IMR-90 (cell line): ENCODE results near the gene STX16. TPM values are rescaled to one million over a fixed set of nuclear protein-coding genes. Genes with fewer than 3 reads are reported as not detected.

Source experiments
- ATAC-seq: fragments of 200-7000 bp; cut with Tn5 transposase; 2 replicates; pipeline ENCODE4 v1.9.1; 2020; ENCODE audit warnings: low read depth, mild to moderate bottlenecking, moderate library complexity
- BruUV-seq: library from RNA; stranded (reverse); fragments of 400-500 nt; replicated peaks from 2 replicates; lab custom pipeline; 2021; lab: Mats Ljungman, UMichigan
- CTCF ChIA-PET: fragments of 300-600 bp; formaldehyde crosslinking; extraction: SDS; loops from one replicate; lab custom pipeline; 2021; ENCODE audit warnings: antibody characterized with exemption; lab: Yijun Ruan, JAX
- POLR2A ChIA-PET: fragments of 300-600 bp; sonication (Branson Sonifier 250); formaldehyde crosslinking; loops from one replicate; lab custom pipeline; 2022; ENCODE audit warnings: antibody characterized with exemption; ENCODE audit not compliant: unreplicated experiment; lab: Charles Lee
- DNase-seq: peaks from one replicate; pipeline ENCODE4 v3.0.0; 2013
- H2AFZ ChIP-seq: replicated peaks from 2 replicates; pipeline ENCODE3; 2013; ENCODE audit warnings: low read length, mild to moderate bottlenecking; ENCODE audit not compliant: poor library complexity
- H2AK5ac ChIP-seq: 2 replicates; pipeline ENCODE4 v1.6.1; 2013; ENCODE audit warnings: low read depth, low read length, inconsistent platforms
- H2AK9ac ChIP-seq: replicated peaks from 2 replicates; pipeline ENCODE3; 2013; ENCODE audit warnings: mild to moderate bottlenecking, low read depth, low read length, moderate library complexity; ENCODE audit not compliant: poor library complexity
- H2BK120ac ChIP-seq: 2 replicates; pipeline ENCODE4 v1.6.1; 2013; ENCODE audit warnings: low read depth, low read length, inconsistent platforms
- H2BK15ac ChIP-seq: 3 replicates; pipeline ENCODE4 v1.6.1; 2013; ENCODE audit warnings: low read depth, low read length, inconsistent platforms
- H2BK20ac ChIP-seq: 2 replicates; pipeline ENCODE4 v1.6.1; 2013; ENCODE audit warnings: low read depth, mild to moderate bottlenecking, inconsistent platforms, low read length, moderate library complexity
- H2BK5ac ChIP-seq: 2 replicates; pipeline ENCODE4 v1.6.1; 2013; ENCODE audit warnings: mild to moderate bottlenecking, low read depth, low read length, inconsistent platforms; ENCODE audit not compliant: poor library complexity, severe bottlenecking
- H3K14ac ChIP-seq: replicated peaks from 2 replicates; pipeline ENCODE4 v1.6.1; 2013; ENCODE audit warnings: low read depth, low read length, inconsistent platforms
- H3K18ac ChIP-seq: 2 replicates; pipeline ENCODE4 v1.6.1; 2013; ENCODE audit warnings: low read depth, low read length, control low read depth
- H3K23ac ChIP-seq: 2 replicates; pipeline ENCODE4 v1.6.1; 2013; ENCODE audit warnings: low read depth, low read length, inconsistent platforms
- H3K27ac ChIP-seq: 2 replicates; pipeline ENCODE4 v1.5.1; 2013; ENCODE audit warnings: mild to moderate bottlenecking, control low read depth, low read length; ENCODE audit not compliant: insufficient read depth
- H3K27me3 ChIP-seq: 2 replicates; pipeline ENCODE4 v1.6.1; 2013; ENCODE audit warnings: low read length; ENCODE audit not compliant: control insufficient read depth, insufficient read depth
- H3K36me3 ChIP-seq: 2 replicates; pipeline ENCODE4 v1.6.1; 2013; ENCODE audit warnings: low read length, mixed read lengths; ENCODE audit not compliant: control insufficient read depth, insufficient read depth
- H3K4ac ChIP-seq: 2 replicates; pipeline ENCODE4 v1.6.1; 2013; ENCODE audit warnings: low read depth, low read length, inconsistent platforms
- H3K4me1 ChIP-seq: 2 replicates; pipeline ENCODE4 v1.6.1; 2013; ENCODE audit warnings: low read length, mixed read lengths; ENCODE audit not compliant: control insufficient read depth, insufficient read depth
- H3K4me2 ChIP-seq: 2 replicates; pipeline ENCODE4 v1.6.1; 2013; ENCODE audit warnings: low read depth, mild to moderate bottlenecking, control low read depth, low read length, moderate library complexity
- H3K4me3 ChIP-seq: 2 replicates; pipeline ENCODE4 v1.5.1; 2013; ENCODE audit warnings: low read depth, mild to moderate bottlenecking, control low read depth, low read length, moderate library complexity; ENCODE audit not compliant: insufficient read depth
- H3K56ac ChIP-seq: 2 replicates; pipeline ENCODE4 v1.6.1; 2013; ENCODE audit warnings: low read length, inconsistent platforms; ENCODE audit not compliant: insufficient read depth; ENCODE audit errors: extremely low read depth
- H3K79me1 ChIP-seq, 2 experiments: 2 replicates each; pipeline ENCODE4 v1.6.1; 2013; ENCODE audit warnings: low read length in 2 of 2, inconsistent platforms in 1 of 2, low read depth in 1 of 2
- H3K9ac ChIP-seq: 2 replicates; pipeline ENCODE4 v1.6.1; 2013; ENCODE audit warnings: low read depth, low read length, control low read depth
- H3K9me1 ChIP-seq: 2 replicates; pipeline ENCODE4 v1.6.1; 2013; ENCODE audit warnings: low read length, inconsistent platforms; ENCODE audit not compliant: insufficient read depth
- H3K9me3 ChIP-seq: 2 replicates; pipeline ENCODE4 v1.6.1; 2013; ENCODE audit warnings: low read length; ENCODE audit not compliant: control insufficient read depth, insufficient read depth
- H4K20me1 ChIP-seq: 2 replicates; pipeline ENCODE4 v1.6.1; 2013; ENCODE audit warnings: low read length, inconsistent platforms; ENCODE audit not compliant: insufficient read depth
- H4K5ac ChIP-seq: 2 replicates; pipeline ENCODE4 v1.6.1; 2013; ENCODE audit warnings: mild to moderate bottlenecking, low read depth, low read length, control low read depth
- H4K8ac ChIP-seq, 2 experiments: 2 replicates each; pipeline ENCODE4 v1.6.1; 2013; ENCODE audit warnings: low read depth in 2 of 2, low read length in 2 of 2, control low read depth in 1 of 2, inconsistent platforms in 1 of 2
- H4K91ac ChIP-seq: 2 replicates; pipeline ENCODE4 v1.6.1; 2013; ENCODE audit warnings: low read depth, low read length, inconsistent platforms; ENCODE audit not compliant: insufficient read depth
- BHLHE40 ChIP-seq: fragments of 150-350 bp; IDR thresholded peaks from 2 replicates; pipeline ENCODE4 v1.6.1; 2016; ENCODE audit warnings: mild to moderate bottlenecking, low read depth, low read length
- CEBPB ChIP-seq: IDR thresholded peaks from 2 replicates; pipeline ENCODE4 v1.6.1; 2012; ENCODE audit warnings: low read depth, low read length, improper control_type of control experiment
- MAFK ChIP-seq: IDR thresholded peaks from 2 replicates; pipeline ENCODE4 v1.6.1; 2012; ENCODE audit warnings: low read depth, low read length, improper control_type of control experiment
- MXI1 ChIP-seq: IDR thresholded peaks from 2 replicates; pipeline ENCODE4 v1.6.1; 2012; ENCODE audit warnings: low read depth, mild to moderate bottlenecking, low read length, moderate library complexity, borderline replicate concordance
- NFE2L2 ChIP-seq: fragments of 150-350 bp; IDR thresholded peaks from 2 replicates; pipeline ENCODE4 v1.6.1; 2016; ENCODE audit warnings: low read depth, mild to moderate bottlenecking, low read length
- POLR2A ChIP-seq: IDR thresholded peaks from 2 replicates; pipeline ENCODE4 v1.6.1; 2012; ENCODE audit warnings: mild to moderate bottlenecking, low read depth, low read length
- RCOR1 ChIP-seq: IDR thresholded peaks from 2 replicates; pipeline ENCODE4 v1.6.1; 2012; ENCODE audit warnings: mild to moderate bottlenecking, low read length, improper control_type of control experiment; ENCODE audit not compliant: insufficient replicate concordance
- RFX5 ChIP-seq: IDR thresholded peaks from 2 replicates; pipeline ENCODE4 v1.8.0; 2012; ENCODE audit warnings: low read depth, mild to moderate bottlenecking, low read length, moderate library complexity
- SMC3 ChIP-seq: fragments of 150-350 bp; IDR thresholded peaks from 2 replicates; pipeline ENCODE4 v1.6.1; 2016; ENCODE audit warnings: low read depth, mild to moderate bottlenecking, antibody characterized with exemption, low read length, moderate library complexity
- USF2 ChIP-seq: fragments of 150-350 bp; IDR thresholded peaks from 2 replicates; pipeline ENCODE4 v1.6.1; 2017; ENCODE audit warnings: mild to moderate bottlenecking, antibody characterized with exemption, low read length, low read depth
- WGBS, 2 experiments: methylation state at CpG; one replicate each; pipeline versions ENCODE4 v1.1.5 to v1.1.7; 2013; ENCODE audit warnings: missing lambda C conversion rate in 2 of 2; ENCODE audit not compliant: insufficient read length in 1 of 2; ENCODE audit errors: extremely low coverage in 2 of 2; 5-methylcytosine and 5-hydroxymethylcytosine counted together
- dilution Hi-C: fragments of 300-500 bp; cut with HindIII; formaldehyde crosslinking; loops from one replicate; pipeline ENCODE4 v1.14.3; 2018; ENCODE audit warnings: low sequenced_read_pairs; ENCODE audit not compliant: unreplicated experiment
- in situ Hi-C: fragments of 300-500 bp; cut with MboI; formaldehyde crosslinking; loops from 3 replicates; pipeline ENCODE4 v1.14.3; 2019; ENCODE audit warnings: low sequenced_read_pairs, inconsistent platforms, mixed read lengths
- intact Hi-C: fragments of 100-400 bp; cut with micrococcal nuclease; formaldehyde crosslinking; loops from 2 replicates; pipeline ENCODE4 v1.10.0; 2022
- polyA plus RNA-seq, 3 experiments: library from polyadenylated mRNA; depleted of rRNA; stranded (reverse); fragments of >200 nt; gene quantifications; 2 replicates each; pipeline ENCODE4 v1.2.3, GENCODE V29; 2012; ENCODE audit warnings: low replicate concordance in 1 of 3
- total RNA-seq: library from RNA; depleted of rRNA; stranded (reverse); fragments of >200 nt; gene quantifications from 2 replicates; pipeline ENCODE4 v1.2.3, GENCODE V29; 2012

Gene STX16
- total and polyA plus RNA-seq, 2 of the 4 experiments (the other 2 are of a cell fraction): 26.9 to 58.2 TPM

GRCh38 chr20:58628491-58629214 lies 22.4 kb upstream of the STX16 start:
- in situ Hi-C loops (no loop called here), intact Hi-C loops (no loop called here), dilution Hi-C loops (no loop called here)
- Histone ChIP-seq H4K20me1 (no peaks in the 10 kb centered on the region), H3K4me1 (peaks cover 14% of the 10 kb centered on the region), H2BK5ac (no peak overlapping the region), H3K23ac (no peak overlapping the region), H3K14ac (0 out of 2 replicates have a peak overlapping the region, but pooled peaks have one; percentile 20), H3K27me3 (no peaks in the 10 kb centered on the region), H4K8ac (no peak overlapping the region), H3K56ac (no peak overlapping the region), H3K27ac (no peak overlapping the region), H3K4me3 (no peak overlapping the region), H2AK5ac (peak overlapping the region; percentile 46), H4K91ac (peak overlapping the region; percentile 26; the same call in 1 of the 2 replicates), H2BK20ac (peak overlapping the region; percentile 37; the same call in 1 of the 2 replicates), H3K18ac (no peak overlapping the region), H3K4me2 (no peak overlapping the region), H3K79me1 (peaks cover 0 to 1% of the 10 kb centered on the region in 2 experiments; a peak in 2 of 4 replicates), H4K5ac (no peak overlapping the region), H3K36me3 (no peaks in the 10 kb centered on the region), H3K4ac (peak overlapping the region; percentile 49; the same call in 1 of the 2 replicates), H2AK9ac (no peak overlapping the region), H3K9me3 (no peaks in the 10 kb centered on the region), H2AFZ (peak overlapping the region; percentile 53), H2BK120ac (peak overlapping the region; percentile 35), H3K9ac (no peak overlapping the region), H2BK15ac (no peak overlapping the region), H3K9me1 (peaks cover 29% of the 10 kb centered on the region)
- ChIA-PET POLR2A (no interaction called here), CTCF (no interaction called here)
- DNase-seq: no peak
- 83% methylated on average over 4 of the region's 11 CpGs; no CpG with 5 or more reads in 1 of the 2 experiments for WGBS, 2 experiments
- no peak for ATAC-seq
- BruUV-seq: no TSS peak
- no peak for TF ChIP-seq POLR2A
- no peak for TF ChIP-seq BHLHE40
- TF ChIP-seq NFE2L2: no peak
- no peak for TF ChIP-seq RFX5
- TF ChIP-seq CEBPB: no peak
- TF ChIP-seq USF2: no peak
- TF ChIP-seq MAFK: no peak
- TF ChIP-seq MXI1: no peak
- no peak for TF ChIP-seq RCOR1
- no peak for TF ChIP-seq SMC3
